H1 (cell line): Measurements from ENCODE around the gene SRPRB.

Experiments
- RAD21 ChIP-seq, 2 experiments: IDR thresholded peaks in 1 of 2; conservative IDR thresholded peaks in 1 of 2; 2 replicates each; pipeline ENCODE4 v1.6.1; 2011; ENCODE audit warnings: low read depth in 2 of 2, low read length in 2 of 2, improper control_type of control experiment in 1 of 2, inconsistent platforms in 1 of 2, mild to moderate bottlenecking in 1 of 2, moderate library complexity in 1 of 2
- RFX5 ChIP-seq: IDR thresholded peaks from 2 replicates; pipeline ENCODE4 v1.6.1; 2011; ENCODE audit warnings: low read depth, low read length, improper control_type of control experiment, borderline replicate concordance
- SIX5 ChIP-seq: IDR thresholded peaks from 2 replicates; pipeline ENCODE4 v1.6.1; 2011; ENCODE audit warnings: mild to moderate bottlenecking, low read depth, low read length
- SP2 ChIP-seq: IDR thresholded peaks from 2 replicates; pipeline ENCODE4 v1.6.1; 2012; ENCODE audit warnings: mild to moderate bottlenecking, low read length, inconsistent platforms
- TF ChIP-seq, protein P1 (sequence below), 3 experiments: IDR thresholded peaks; 1 replicate in 2 of 3; 2 replicates in 1 of 3; pipeline versions ENCODE4 v1.5.1 to v1.6.1; 2011; ENCODE audit warnings: low read length in 3 of 3, mild to moderate bottlenecking in 3 of 3, inconsistent platforms in 2 of 3, low read depth in 1 of 3, moderate library complexity in 1 of 3; ENCODE audit not compliant: insufficient read depth in 1 of 3; ENCODE audit errors: control extremely low read depth in 1 of 3

DNA sequence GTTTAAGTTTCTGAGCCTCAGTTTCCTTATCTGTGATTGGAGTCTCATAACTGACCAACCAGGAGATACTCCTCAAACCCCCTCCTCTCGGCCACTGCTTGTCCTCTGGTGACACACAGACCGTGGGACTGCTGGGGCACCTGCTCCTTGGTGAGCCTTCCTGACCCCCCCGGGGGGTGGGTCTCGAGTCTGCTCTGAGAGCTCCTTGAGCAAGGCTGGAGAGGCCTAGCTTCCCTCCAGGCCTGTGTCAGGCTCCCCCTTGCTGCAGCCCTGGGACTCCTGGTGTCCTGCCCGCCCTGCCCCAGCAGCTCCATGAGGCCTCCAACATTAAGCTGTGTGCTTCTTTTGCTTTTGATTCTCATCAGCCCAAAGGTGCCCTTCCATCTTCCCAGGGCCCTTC is 27.7 kb downstream of the SRPRB start:
- no peak for TF ChIP-seq SIX5
- TF ChIP-seq SP2 = no peak
- TF ChIP-seq RAD21 (IDR thresholded peaks at IDR 0.05 in 1 of 2, conservative IDR thresholded peaks at IDR 0.05 in 1 of 2; ENCODE audit: low read depth in 2 of 2, low read length in 2 of 2) = no peak
- TF ChIP-seq, protein P1, sequence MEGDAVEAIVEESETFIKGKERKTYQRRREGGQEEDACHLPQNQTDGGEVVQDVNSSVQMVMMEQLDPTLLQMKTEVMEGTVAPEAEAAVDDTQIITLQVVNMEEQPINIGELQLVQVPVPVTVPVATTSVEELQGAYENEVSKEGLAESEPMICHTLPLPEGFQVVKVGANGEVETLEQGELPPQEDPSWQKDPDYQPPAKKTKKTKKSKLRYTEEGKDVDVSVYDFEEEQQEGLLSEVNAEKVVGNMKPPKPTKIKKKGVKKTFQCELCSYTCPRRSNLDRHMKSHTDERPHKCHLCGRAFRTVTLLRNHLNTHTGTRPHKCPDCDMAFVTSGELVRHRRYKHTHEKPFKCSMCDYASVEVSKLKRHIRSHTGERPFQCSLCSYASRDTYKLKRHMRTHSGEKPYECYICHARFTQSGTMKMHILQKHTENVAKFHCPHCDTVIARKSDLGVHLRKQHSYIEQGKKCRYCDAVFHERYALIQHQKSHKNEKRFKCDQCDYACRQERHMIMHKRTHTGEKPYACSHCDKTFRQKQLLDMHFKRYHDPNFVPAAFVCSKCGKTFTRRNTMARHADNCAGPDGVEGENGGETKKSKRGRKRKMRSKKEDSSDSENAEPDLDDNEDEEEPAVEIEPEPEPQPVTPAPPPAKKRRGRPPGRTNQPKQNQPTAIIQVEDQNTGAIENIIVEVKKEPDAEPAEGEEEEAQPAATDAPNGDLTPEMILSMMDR (IDR thresholded peaks at IDR 0.05; ENCODE audit: control extremely low read depth in 1 of 3, insufficient read depth in 1 of 3, low read depth in 1 of 3, low read length in 3 of 3) = no peak
- no peak for TF ChIP-seq RFX5
